Caco-2 (cell line): ENCODE results near the gene SERTAD4. TPM values are rescaled to one million over a fixed set of nuclear protein-coding genes. Genes with fewer than 3 reads are reported as not detected.
A peak's percentile ranks its signal among the peaks of the same experiment; 100 is the strongest.

Experiments
- BruUV-seq: library from RNA; stranded (reverse); fragments of 400-500 nt; replicated peaks from 2 replicates; lab custom pipeline; 2021; lab: Mats Ljungman, UMichigan
- CTCF ChIA-PET: fragments of 300-600 bp; sonication (Branson Sonifier 250); formaldehyde crosslinking; loops from one replicate; lab custom pipeline; 2022; ENCODE audit warnings: antibody characterized with exemption; lab: Charles Lee
- POLR2A ChIA-PET: fragments of 300-600 bp; sonication (Branson Sonifier 250); formaldehyde crosslinking; loops from one replicate; lab custom pipeline; 2022; ENCODE audit warnings: antibody characterized with exemption; lab: Charles Lee
- DNase-seq, 2 experiments: peaks; one replicate each; pipeline versions ENCODE4 v3.0.0 to v3.0.0-alpha.2; 2020 to 2022
- H3K27me3 ChIP-seq: replicated peaks from 2 replicates; pipeline ENCODE4 v1.6.0; 2011; ENCODE audit warnings: low read length; ENCODE audit not compliant: control insufficient read depth, insufficient read depth
- H3K36me3 ChIP-seq: 2 replicates; pipeline ENCODE4 v1.5.1; 2011; ENCODE audit warnings: low read length; ENCODE audit not compliant: control insufficient read depth, insufficient read depth
- H3K4me1 ChIP-seq: fragments of 250-450 bp; sonication (Bioruptor Pico); 2 replicates; pipeline ENCODE4 v1.5.1; 2020; ENCODE audit warnings: mild to moderate bottlenecking
- H3K4me3 ChIP-seq: 2 replicates; pipeline ENCODE4 v1.5.1; 2011; ENCODE audit warnings: low read depth, mild to moderate bottlenecking, control low read depth, low read length
- H3K9me3 ChIP-seq: fragments of 250-450 bp; sonication (Bioruptor Pico); 2 replicates; pipeline ENCODE4 v1.5.1; 2020; ENCODE audit warnings: mild to moderate bottlenecking, moderate library complexity
- H3K27ac Mint-ChIP-seq: one replicate; pipeline ENCODE4 v1.8.0; 2022; ENCODE audit warnings: mixed read lengths; ENCODE audit not compliant: unreplicated experiment
- H3K27me3 Mint-ChIP-seq: one replicate; pipeline ENCODE4 v1.8.0; 2022; ENCODE audit warnings: mixed read lengths; ENCODE audit not compliant: insufficient read depth, unreplicated experiment
- H3K36me3 Mint-ChIP-seq: one replicate; pipeline ENCODE4 v1.8.0; 2022; ENCODE audit warnings: mild to moderate bottlenecking, mixed read lengths; ENCODE audit not compliant: insufficient read depth, unreplicated experiment
- H3K4me1 Mint-ChIP-seq: one replicate; pipeline ENCODE4 v1.8.0; 2022; ENCODE audit warnings: low read depth, mixed read lengths; ENCODE audit not compliant: unreplicated experiment
- H3K4me3 Mint-ChIP-seq: one replicate; pipeline ENCODE4 v1.8.0; 2022; ENCODE audit warnings: mild to moderate bottlenecking, moderate library complexity, mixed read lengths; ENCODE audit not compliant: unreplicated experiment
- H3K9me3 Mint-ChIP-seq: one replicate; pipeline ENCODE4 v1.8.0; 2022; ENCODE audit warnings: mixed read lengths; ENCODE audit not compliant: unreplicated experiment
- CTCF ChIP-seq, 2 experiments: fragments of 200-600 bp in 1 of 2; IDR thresholded peaks; 1 replicate in 1 of 2; 2 replicates in 1 of 2; pipeline versions ENCODE4 v1.5.1 to v1.8.0; 2011 to 2022; ENCODE audit warnings: antibody characterized with exemption in 1 of 2, control low read depth in 1 of 2, inconsistent platforms in 1 of 2, low read depth in 1 of 2, low read length in 1 of 2, mild to moderate bottlenecking in 1 of 2, moderate library complexity in 1 of 2; ENCODE audit not compliant: insufficient read depth in 1 of 2, severe bottlenecking in 1 of 2, unreplicated experiment in 1 of 2
- intact Hi-C: fragments of 100-400 bp; cut with micrococcal nuclease; formaldehyde crosslinking; loops from one replicate; pipeline ENCODE4 v1.10.0; 2022; ENCODE audit not compliant: unreplicated experiment
- total RNA-seq: library from RNA; stranded (reverse); gene quantifications from 2 replicates; pipeline ENCODE4 v1.2.3, GENCODE V29; 2022

The SERTAD4 gene
- total RNA-seq, 1 experiment from 2014 or later = 2.8 TPM

- Mint-ChIP-seq H3K27ac (no peak overlapping the region), H3K4me3 (no peak overlapping the region), H3K27me3 (no peaks in the 10 kb centered on the region), H3K4me1 (peaks cover 10% of the 10 kb centered on the region), H3K36me3 (no peaks in the 10 kb centered on the region), H3K9me3 (no peaks in the 10 kb centered on the region)
- H3K27me3 ChIP-seq = no peaks in the 10 kb centered on the region
- no TSS peak for BruUV-seq
- no peak for DNase-seq
- no peak for TF ChIP-seq CTCF (IDR thresholded peaks at IDR 0.05; ENCODE audit: insufficient read depth in 1 of 2, low read depth in 1 of 2, low read length in 1 of 2, severe bottlenecking in 1 of 2, unreplicated experiment in 1 of 2)
- intact Hi-C loops = no loop called here
- ChIA-PET POLR2A (no interaction called here), CTCF (no interaction called here)
- peaks cover 15% of the 10 kb centered on the region for H3K4me1 ChIP-seq
- no peaks in the 10 kb centered on the region for H3K9me3 ChIP-seq
- H3K36me3 ChIP-seq = no peaks in the 10 kb centered on the region
- H3K4me3 ChIP-seq = no peak overlapping the region
These were observed 15.7 kb downstream of the SERTAD4 start for GRCh38 chr1:210248341-210248740.

- H3K4me1 ChIP-seq = peaks cover 15% of the 10 kb centered on the region
- TF ChIP-seq CTCF (IDR thresholded peaks at IDR 0.05; ENCODE audit: insufficient read depth in 1 of 2, low read depth in 1 of 2, low read length in 1 of 2, severe bottlenecking in 1 of 2, unreplicated experiment in 1 of 2) = no peak
- H3K27me3 ChIP-seq = no peaks in the 10 kb centered on the region
- H3K27me3 Mint-ChIP-seq = peaks cover 4% of the 10 kb centered on the region
- no peaks in the 10 kb centered on the region for H3K9me3 Mint-ChIP-seq
- ChIA-PET POLR2A (interaction anchor here (1.3 kb wide), 1 partner anchor 124 kb away, joined by 5 read pairs; no protein-coding TSS in a partner anchor), CTCF (interaction anchor here (0.6 to 1.2 kb wide), 2 partner anchors 17 to 596 kb away, joined by 3 to 6 read pairs; no protein-coding TSS in a partner anchor)
- intact Hi-C loops = loop anchor here (2.0 to 5.0 kb wide), 2 partner anchors 16 to 122 kb away; no protein-coding TSS in a partner anchor
- peaks cover 10% of the 10 kb centered on the region for H3K4me1 Mint-ChIP-seq
- peak overlapping the region; percentile 11 for H3K27ac Mint-ChIP-seq
- BruUV-seq = no TSS peak
- DNase-seq = peak; percentile 55 to 63
- peak overlapping the region; percentile 67 for H3K4me3 Mint-ChIP-seq
- H3K4me3 ChIP-seq = peak overlapping the region; percentile 15; the same call in 1 of the 2 replicates
- no peaks in the 10 kb centered on the region for H3K9me3 ChIP-seq
- H3K36me3 ChIP-seq = no peaks in the 10 kb centered on the region
- H3K36me3 Mint-ChIP-seq = no peaks in the 10 kb centered on the region
These were observed 18.0 kb downstream of the SERTAD4 start for GRCh38 chr1:210250665-210250997.

GRCh38 chr1:210250998-210251679, 18.5 kb downstream of the SERTAD4 start:
- Mint-ChIP-seq H3K9me3 (no peaks in the 10 kb centered on the region), H3K27me3 (peaks cover 4% of the 10 kb centered on the region), H3K36me3 (no peaks in the 10 kb centered on the region), H3K27ac (peak overlapping the region; percentile 11), H3K4me3 (peak overlapping the region; percentile 67), H3K4me1 (peaks cover 10% of the 10 kb centered on the region)
- peak overlapping the region; percentile 46 for H3K4me3 ChIP-seq
- no peaks in the 10 kb centered on the region for H3K27me3 ChIP-seq
- ChIA-PET POLR2A (interaction anchor here (1.3 kb wide), 1 partner anchor 123 kb away, joined by 5 read pairs; no protein-coding TSS in a partner anchor), CTCF (interaction anchor here (1.2 kb wide), 1 partner anchor 17 kb away, joined by 6 read pairs; no protein-coding TSS in a partner anchor)
- H3K36me3 ChIP-seq = no peaks in the 10 kb centered on the region
- H3K9me3 ChIP-seq = no peaks in the 10 kb centered on the region
- BruUV-seq = no TSS peak
- DNase-seq = peak; percentile 79 to 80
- intact Hi-C loops = loop anchor here (2.0 to 5.0 kb wide), 2 partner anchors 16 to 121 kb away; no protein-coding TSS in a partner anchor
- peaks cover 15% of the 10 kb centered on the region for H3K4me1 ChIP-seq
- TF ChIP-seq CTCF (IDR thresholded peaks at IDR 0.05; ENCODE audit: insufficient read depth in 1 of 2, low read depth in 1 of 2, low read length in 1 of 2, severe bottlenecking in 1 of 2, unreplicated experiment in 1 of 2) = no peak
